ENCODE results near the gene MED20.

DNA sequence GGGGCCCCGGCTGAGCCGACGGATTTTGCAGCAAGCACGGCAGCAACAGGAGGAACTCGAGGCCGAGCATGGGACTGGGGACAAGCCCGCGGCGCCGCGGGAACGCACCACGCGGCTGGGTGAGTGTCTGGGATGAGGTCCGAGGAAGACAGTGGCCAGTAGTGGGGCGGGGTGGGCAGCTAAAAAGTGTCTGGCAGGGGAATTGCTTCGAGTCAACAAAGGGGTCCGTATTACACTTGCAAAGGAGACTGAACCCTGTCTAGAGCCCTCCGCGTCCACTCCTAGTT is 716 bp upstream of the MED20 start:
- no peak for TF ChIP-seq MYBL2 (CRISPR knock-in tag; IDR thresholded peaks at IDR 0.05)
- TF ChIP-seq ZNF121 (CRISPR knock-in tag; IDR thresholded peaks at IDR 0.05): no peak
- TF ChIP-seq, protein P1, sequence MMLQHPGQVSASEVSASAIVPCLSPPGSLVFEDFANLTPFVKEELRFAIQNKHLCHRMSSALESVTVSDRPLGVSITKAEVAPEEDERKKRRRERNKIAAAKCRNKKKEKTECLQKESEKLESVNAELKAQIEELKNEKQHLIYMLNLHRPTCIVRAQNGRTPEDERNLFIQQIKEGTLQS (CRISPR knock-in tag; conservative IDR thresholded peaks at IDR 0.05): no peak
- no peak for TF ChIP-seq ESRRA (CRISPR knock-in tag; IDR thresholded peaks at IDR 0.05; ENCODE audit: borderline replicate concordance)
- TF ChIP-seq, protein P2, sequence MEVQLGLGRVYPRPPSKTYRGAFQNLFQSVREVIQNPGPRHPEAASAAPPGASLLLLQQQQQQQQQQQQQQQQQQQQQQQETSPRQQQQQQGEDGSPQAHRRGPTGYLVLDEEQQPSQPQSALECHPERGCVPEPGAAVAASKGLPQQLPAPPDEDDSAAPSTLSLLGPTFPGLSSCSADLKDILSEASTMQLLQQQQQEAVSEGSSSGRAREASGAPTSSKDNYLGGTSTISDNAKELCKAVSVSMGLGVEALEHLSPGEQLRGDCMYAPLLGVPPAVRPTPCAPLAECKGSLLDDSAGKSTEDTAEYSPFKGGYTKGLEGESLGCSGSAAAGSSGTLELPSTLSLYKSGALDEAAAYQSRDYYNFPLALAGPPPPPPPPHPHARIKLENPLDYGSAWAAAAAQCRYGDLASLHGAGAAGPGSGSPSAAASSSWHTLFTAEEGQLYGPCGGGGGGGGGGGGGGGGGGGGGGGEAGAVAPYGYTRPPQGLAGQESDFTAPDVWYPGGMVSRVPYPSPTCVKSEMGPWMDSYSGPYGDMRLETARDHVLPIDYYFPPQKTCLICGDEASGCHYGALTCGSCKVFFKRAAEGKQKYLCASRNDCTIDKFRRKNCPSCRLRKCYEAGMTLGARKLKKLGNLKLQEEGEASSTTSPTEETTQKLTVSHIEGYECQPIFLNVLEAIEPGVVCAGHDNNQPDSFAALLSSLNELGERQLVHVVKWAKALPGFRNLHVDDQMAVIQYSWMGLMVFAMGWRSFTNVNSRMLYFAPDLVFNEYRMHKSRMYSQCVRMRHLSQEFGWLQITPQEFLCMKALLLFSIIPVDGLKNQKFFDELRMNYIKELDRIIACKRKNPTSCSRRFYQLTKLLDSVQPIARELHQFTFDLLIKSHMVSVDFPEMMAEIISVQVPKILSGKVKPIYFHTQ (CRISPR knock-in tag; IDR thresholded peaks at IDR 0.05): no peak
